IPS-20b (cell line): ENCODE results near the gene UGT1A8.
A peak's percentile ranks its signal among the peaks of the same experiment; 100 is the strongest.
"Not testable (repeated sequence)": the region's sequence is repeated elsewhere in the genome, so short reads cannot be mapped to it uniquely, and the experiment has no call there.

Source experiments
- H3K27ac ChIP-seq: one replicate; pipeline ENCODE4 v1.5.1; 2013; ENCODE audit warnings: low read length
- H3K27me3 ChIP-seq: 2 replicates; pipeline ENCODE4 v1.6.1; 2013; ENCODE audit warnings: mild to moderate bottlenecking, low read length, inconsistent platforms; ENCODE audit not compliant: insufficient read depth
- H3K36me3 ChIP-seq: 2 replicates; pipeline ENCODE4 v1.6.1; 2013; ENCODE audit warnings: low read depth, mild to moderate bottlenecking, inconsistent platforms, low read length, moderate library complexity; ENCODE audit not compliant: insufficient read depth
- H3K4me1 ChIP-seq: 2 replicates; pipeline ENCODE4 v1.6.1; 2013; ENCODE audit warnings: mild to moderate bottlenecking, control low read depth, inconsistent platforms, low read length, moderate library complexity; ENCODE audit not compliant: insufficient read depth
- H3K4me3 ChIP-seq: 2 replicates; pipeline ENCODE4 v1.5.1; 2013; ENCODE audit warnings: mild to moderate bottlenecking, low read length, inconsistent platforms
- H3K9ac ChIP-seq: 2 replicates; pipeline ENCODE4 v1.6.1; 2013; ENCODE audit warnings: low read depth, mild to moderate bottlenecking, inconsistent platforms, low read length, moderate library complexity
- H3K9me3 ChIP-seq: 2 replicates; pipeline ENCODE4 v1.6.1; 2013; ENCODE audit warnings: mild to moderate bottlenecking, low read depth, low read length, inconsistent platforms; ENCODE audit not compliant: insufficient read depth

Gene UGT1A8

DNA sequence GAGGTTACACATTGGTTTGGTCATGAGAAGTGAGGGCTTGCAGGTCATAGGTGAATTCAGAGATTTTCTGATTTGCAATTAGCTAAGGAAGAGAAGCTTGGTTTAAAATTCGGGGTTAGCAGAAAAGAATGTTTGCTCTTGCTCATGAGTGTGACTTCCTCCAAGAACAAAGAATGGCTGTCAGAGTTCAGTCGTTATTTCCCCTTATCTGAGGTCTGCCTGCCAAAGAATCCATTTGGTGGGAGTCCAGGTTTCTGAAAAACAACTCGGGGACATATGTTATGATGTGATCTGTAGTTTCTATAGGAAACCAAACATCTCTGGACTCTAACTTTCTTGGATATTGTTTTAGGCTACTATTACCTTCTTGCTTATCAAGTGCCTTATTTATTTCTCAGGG is 72.1 kb downstream of the UGT1A8 start:
- no peak overlapping the region for H3K4me3 ChIP-seq
- H3K27me3 ChIP-seq: no peaks in the 10 kb centered on the region
- H3K9ac ChIP-seq: no peak overlapping the region
- H3K27ac ChIP-seq: no peak overlapping the region
- no peaks in the 10 kb centered on the region for H3K36me3 ChIP-seq
- no peaks in the 10 kb centered on the region for H3K9me3 ChIP-seq
- peaks cover 3% of the 10 kb centered on the region; the same call in 1 of the 2 replicates for H3K4me1 ChIP-seq

DNA sequence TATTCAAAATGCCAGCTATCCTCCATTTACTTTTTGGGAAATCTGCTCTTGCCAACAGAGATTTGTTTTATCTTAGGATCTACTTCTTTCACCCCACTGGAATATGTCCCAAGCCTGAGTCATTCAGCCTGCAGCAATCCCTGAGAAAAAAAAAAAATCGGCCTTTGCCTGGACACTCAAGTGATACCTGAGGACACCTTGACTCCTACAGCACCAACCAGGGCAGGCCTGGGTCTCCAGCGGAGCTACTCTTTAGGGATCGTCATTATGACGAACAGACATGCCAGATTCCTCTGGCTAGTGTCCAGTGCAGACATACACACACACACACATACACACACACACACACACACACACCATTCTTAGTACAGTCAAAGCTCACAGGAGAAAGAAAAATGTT is 73.0 kb downstream of the UGT1A8 start:
- Histone ChIP-seq H3K4me3 (no peak overlapping the region), H3K36me3 (no peaks in the 10 kb centered on the region), H3K4me1 (peaks cover 3% of the 10 kb centered on the region; the same call in 1 of the 2 replicates), H3K9ac (no peak overlapping the region), H3K27me3 (no peaks in the 10 kb centered on the region), H3K9me3 (no peaks in the 10 kb centered on the region), H3K27ac (no peak overlapping the region)

DNA sequence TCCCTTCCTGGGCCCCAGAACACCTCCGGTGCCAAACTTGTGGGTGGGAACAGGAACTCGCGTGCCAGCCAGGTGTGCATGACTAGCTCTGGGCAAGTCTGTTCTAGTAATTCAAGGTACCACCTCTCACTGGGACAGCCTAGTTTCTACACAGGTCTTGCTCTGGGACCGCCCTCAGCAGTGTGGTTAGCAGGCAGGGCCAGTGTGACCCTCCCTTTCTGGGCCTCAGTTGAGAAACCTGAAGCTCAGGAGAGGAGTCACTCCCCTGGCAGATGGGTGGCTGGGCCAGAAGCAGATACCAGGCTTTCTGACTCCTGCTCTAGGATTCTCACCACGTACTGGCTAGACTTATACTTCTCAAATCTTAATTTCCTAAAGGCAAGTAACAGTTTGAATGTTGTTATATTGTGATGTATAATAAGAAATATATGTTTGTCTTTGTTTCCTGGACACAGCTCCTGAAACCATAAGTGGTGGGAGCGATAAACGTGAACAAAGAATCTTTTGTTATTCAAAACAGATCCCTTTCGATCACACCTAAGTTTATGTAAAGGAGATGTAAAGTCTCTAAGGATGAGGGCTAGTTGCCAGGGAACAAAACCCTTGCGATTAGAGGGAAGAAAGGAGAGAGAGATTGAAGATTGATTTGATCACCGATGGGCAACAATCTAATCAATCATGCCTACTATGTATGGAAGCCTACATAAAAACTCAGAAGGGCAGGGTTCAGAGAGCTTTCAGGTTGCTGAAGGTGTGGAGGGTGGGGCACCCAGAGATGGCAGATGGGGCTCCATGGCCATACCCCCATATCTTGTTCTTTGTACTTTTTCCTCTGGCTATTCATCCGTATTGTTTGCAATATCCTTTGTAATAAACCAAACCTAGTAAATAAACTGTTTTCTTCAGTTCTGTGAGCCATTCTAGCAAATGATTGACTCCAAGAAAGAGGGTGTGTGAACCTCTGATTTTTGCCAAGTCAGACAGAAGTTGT is 74.3 kb downstream of the UGT1A8 start:
- Histone ChIP-seq H3K36me3 (no peaks in the 10 kb centered on the region), H3K9ac (no peak overlapping the region), H3K27ac (no peak overlapping the region), H3K4me3 (no peak overlapping the region), H3K9me3 (no peaks in the 10 kb centered on the region), H3K27me3 (no peaks in the 10 kb centered on the region), H3K4me1 (peaks cover 3% of the 10 kb centered on the region; the same call in 1 of the 2 replicates)

DNA sequence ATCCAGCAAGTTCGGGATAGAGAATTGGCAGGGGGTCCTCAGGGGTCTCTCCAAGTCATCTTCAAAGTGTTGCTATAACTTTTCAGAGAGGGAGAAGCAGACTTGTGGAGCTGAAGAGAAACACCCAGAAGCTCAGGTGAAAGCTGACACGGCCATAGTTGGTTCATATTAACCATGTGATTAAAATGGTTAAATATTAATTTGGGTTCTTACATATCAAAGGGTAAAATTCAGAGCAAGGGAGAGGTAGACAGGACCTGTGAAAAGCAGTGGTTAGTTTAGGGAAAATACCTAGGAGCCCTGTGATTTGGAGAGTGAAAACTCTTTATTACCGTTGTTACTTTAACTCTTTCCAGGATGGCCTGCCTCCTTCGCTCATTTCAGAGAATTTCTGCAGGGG is 75.2 kb downstream of the UGT1A8 start, which contains the start of gene UGT1A6:
Gene UGT1A6 (plus strand): TSS at position 243 of the 400 bp plus-strand sequence. CDS start 115 bp downstream, at position 358.
- peaks cover 3% of the 10 kb centered on the region; the same call in 1 of the 2 replicates for H3K4me1 ChIP-seq
- H3K4me3 ChIP-seq: no peak within 1 kb of the TSS
- H3K36me3 ChIP-seq: no peaks in the 10 kb centered on the region
- no peak within 1 kb of the TSS for H3K9ac ChIP-seq
- no peak within 1 kb of the TSS for H3K27ac ChIP-seq
- H3K9me3 ChIP-seq: no peaks in the 10 kb centered on the region
- no peaks in the 10 kb centered on the region for H3K27me3 ChIP-seq

DNA sequence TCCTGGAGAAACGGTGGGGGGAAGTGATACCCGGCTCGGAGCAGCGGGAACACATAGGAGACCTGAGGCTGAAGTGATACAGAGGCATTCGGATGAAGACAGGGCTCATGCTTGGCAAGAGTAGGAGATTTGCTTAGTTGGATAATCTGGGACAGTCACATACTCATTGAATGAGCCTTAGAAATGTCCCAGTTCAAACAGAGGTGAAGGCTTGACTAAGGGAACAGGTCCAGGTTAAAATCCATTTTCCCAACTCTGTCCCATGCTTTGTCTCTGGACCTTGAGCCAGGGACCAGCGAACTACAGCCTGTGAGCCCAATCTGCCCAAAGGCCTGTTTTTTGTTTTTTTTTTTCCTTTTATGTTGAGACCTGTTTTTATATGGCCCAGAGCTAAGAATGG is 76.5 kb downstream of the UGT1A8 start:
- H3K4me3 ChIP-seq: no peak overlapping the region
- H3K9me3 ChIP-seq: no peaks in the 10 kb centered on the region
- no peaks in the 10 kb centered on the region for H3K36me3 ChIP-seq
- 0 out of 2 replicates have a peak, but pooled peaks cover 3% of the 10 kb centered on the region for H3K4me1 ChIP-seq
- H3K9ac ChIP-seq: no peak overlapping the region
- H3K27ac ChIP-seq: no peak overlapping the region
- H3K27me3 ChIP-seq: no peaks in the 10 kb centered on the region

DNA sequence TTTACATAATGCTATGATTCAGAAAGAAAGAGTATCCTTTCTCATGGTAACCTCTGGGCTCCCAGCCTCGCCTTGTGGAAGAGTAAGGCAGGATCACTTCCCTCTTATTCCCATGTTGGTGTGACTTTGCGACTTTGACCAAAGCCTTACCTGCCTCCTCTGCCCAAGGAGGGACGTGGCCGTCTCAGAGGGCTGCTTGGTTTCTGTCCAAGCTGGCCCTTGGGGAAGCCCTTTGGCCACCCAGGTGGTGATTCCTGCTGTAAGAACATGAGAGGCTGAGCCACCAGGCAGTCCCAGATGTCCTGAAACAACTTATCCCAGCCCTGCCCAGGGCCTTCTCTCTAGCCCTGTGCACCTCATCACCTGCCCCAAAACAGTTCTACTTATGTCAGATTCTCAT is 81.3 kb downstream of the UGT1A8 start:
- peaks cover 7% of the 10 kb centered on the region for H3K4me1 ChIP-seq
- no peaks in the 10 kb centered on the region for H3K36me3 ChIP-seq
- no peak overlapping the region for H3K4me3 ChIP-seq
- H3K9ac ChIP-seq: no peak overlapping the region
- H3K27me3 ChIP-seq: no peaks in the 10 kb centered on the region
- H3K9me3 ChIP-seq: no peaks in the 10 kb centered on the region
- no peak overlapping the region for H3K27ac ChIP-seq

DNA sequence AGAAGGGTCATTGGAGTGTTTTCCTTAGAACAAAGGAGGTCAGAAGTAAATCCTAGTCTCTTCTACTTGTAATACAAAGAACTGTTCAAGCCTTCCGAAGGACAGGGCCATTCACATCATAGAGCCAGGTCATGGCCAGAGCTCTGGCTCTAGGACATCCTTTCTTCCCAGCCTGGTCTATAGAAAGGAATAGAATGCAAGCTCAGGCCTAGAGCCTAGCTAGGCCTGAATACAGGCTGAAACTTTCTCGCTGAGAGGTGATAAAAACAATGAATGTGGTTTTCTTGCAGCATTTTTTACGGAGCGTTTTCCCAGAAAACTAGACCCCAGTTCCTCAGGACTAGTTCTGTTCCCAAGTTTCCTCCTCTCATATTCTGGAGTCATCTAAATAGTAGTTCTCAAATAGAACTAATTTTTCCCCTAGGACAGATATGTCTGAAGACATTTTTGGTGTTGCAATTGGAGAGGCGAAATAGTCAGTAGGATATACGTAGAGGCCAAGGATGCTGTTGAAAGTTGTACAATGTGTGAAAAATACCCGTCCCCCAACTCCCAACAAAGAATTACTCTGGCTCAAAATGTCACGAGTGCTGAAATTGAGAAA is 82.1 kb downstream of the UGT1A8 start:
- no peak overlapping the region for H3K4me3 ChIP-seq
- no peaks in the 10 kb centered on the region for H3K27me3 ChIP-seq
- peak overlapping the region; percentile 9; the same call in 1 of the 2 replicates for H3K9ac ChIP-seq
- H3K36me3 ChIP-seq: no peaks in the 10 kb centered on the region
- peaks cover 7% of the 10 kb centered on the region for H3K4me1 ChIP-seq
- H3K9me3 ChIP-seq: no peaks in the 10 kb centered on the region
- peak overlapping the region; percentile 84 for H3K27ac ChIP-seq

DNA sequence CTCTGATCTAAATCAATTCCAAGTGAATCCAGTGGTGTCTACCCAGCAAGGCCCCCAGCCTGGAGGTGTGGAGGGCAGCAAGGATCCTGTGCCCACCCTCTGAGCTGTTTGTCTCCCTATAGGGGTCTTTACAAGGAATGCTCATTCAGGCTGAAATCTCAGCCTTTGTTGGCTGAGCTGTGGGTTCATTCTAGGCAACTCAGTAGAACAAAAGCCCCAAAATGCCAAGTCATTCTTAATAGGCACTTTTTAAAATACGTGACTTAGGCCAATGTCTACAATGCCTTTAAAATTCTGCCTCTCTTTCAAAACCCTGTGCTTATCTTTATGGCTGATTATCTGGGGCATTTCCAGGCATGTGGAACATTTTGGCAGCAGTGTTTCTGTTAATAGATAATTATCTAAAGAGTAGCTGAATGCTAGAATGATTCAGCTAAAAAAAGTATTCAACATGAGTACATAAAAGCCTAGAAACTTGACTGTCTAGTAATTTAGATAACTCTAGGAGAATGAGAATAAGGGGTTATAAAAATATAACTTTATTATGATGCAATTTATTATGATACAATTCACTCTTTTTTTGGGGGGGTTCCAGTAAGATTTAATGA is 82.7 kb downstream of the UGT1A8 start:
- Histone ChIP-seq H3K9me3 (no peaks in the 10 kb centered on the region), H3K27ac (peak overlapping the region; percentile 84), H3K4me3 (no peak overlapping the region), H3K36me3 (no peaks in the 10 kb centered on the region), H3K9ac (peak overlapping the region; percentile 9; the same call in 1 of the 2 replicates), H3K27me3 (no peaks in the 10 kb centered on the region), H3K4me1 (peaks cover 7% of the 10 kb centered on the region)

DNA sequence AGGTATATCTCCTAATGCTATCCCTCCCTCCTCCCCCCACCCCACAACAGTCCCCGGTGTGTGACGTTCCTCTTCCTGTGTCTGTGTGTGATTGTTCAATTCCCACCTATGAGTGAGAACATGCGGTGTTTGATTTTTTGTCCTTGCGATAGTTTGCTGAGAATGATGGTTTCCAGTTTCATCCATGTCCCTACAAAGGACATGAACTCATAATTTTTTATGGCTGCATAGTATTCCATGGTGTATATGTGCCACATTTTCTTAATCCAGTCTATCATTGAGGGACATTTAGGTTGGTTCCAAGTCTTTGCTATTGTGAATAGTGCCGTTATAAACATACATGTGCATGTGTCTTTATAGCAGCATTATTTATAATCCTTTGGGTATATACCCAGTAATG is 83.4 kb downstream of the UGT1A8 start:
- not testable (repeated sequence) for H3K9ac ChIP-seq

DNA sequence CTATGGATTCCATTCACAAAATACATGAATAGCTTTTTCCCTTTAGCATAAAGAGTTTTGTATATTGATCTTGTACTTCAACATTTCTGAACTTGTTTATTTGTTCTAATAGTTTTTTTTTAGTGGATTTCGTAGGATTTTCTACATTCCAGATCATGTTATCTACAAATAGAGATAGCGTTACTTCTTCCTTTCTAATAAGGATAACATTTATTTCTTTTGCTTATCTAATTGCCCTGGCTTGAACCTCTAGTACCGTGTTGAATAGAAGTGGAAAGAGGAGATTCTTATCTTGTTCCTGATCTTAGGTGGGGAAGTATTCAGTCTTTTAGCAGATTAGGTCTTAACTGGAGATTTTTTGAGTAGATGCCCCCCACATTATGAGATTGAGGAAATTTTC is 84.8 kb downstream of the UGT1A8 start:
- no peaks in the 10 kb centered on the region for H3K27me3 ChIP-seq

More for the DNA sequence above, 83.4 kb downstream of the UGT1A8 start:
- not testable (repeated sequence) for H3K4me3 ChIP-seq, H3K9me3 ChIP-seq, H3K27me3 ChIP-seq, H3K36me3 ChIP-seq, H3K27ac ChIP-seq, H3K4me1 ChIP-seq

DNA sequence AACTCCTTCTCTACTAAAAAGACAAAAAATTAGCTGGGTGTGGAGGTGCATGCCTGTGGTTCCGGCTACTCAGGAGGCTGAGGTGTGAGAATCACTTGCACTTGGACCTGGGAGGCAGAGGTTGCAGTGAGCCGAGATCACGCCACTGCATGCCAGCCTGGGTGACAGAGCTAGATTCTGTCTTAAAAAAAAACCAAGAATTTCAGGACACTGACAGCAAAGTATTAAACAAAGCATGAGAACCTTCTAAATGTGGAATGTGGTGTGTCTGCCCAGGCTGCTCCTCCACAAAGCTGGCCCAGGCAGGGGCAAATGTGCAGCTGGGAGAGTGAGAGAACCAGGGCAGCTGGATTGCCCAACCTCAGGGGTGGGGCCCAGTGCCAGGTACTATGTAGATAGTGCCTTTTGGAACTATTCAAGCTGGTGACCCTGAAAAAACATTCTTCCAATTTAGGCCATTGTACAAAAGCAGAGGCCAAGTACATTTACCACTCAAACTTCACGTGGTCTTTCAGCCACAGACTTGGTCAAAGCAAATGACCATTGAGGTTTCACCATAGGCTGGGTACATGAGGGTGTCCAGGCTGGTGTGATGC is 88.6 kb downstream of the UGT1A8 start:
- no peaks in the 10 kb centered on the region for H3K27me3 ChIP-seq
- H3K27ac ChIP-seq: no peak overlapping the region
- H3K4me3 ChIP-seq: no peak overlapping the region
- no peaks in the 10 kb centered on the region for H3K9me3 ChIP-seq
- H3K4me1 ChIP-seq: no peaks in the 10 kb centered on the region
- H3K9ac ChIP-seq: no peak overlapping the region
- no peaks in the 10 kb centered on the region for H3K36me3 ChIP-seq

More for the DNA sequence above, 84.8 kb downstream of the UGT1A8 start:
- Histone ChIP-seq H3K4me1 (peaks cover 7% of the 10 kb centered on the region), H3K4me3 (no peak overlapping the region), H3K27ac (no peak overlapping the region), H3K36me3 (no peaks in the 10 kb centered on the region), H3K9ac (no peak overlapping the region), H3K9me3 (no peaks in the 10 kb centered on the region)
